Cardiac fibroblast (primary cell): Measurements from ENCODE around the gene SUPT5H.

Source experiments
- DNase-seq, 2 donors: peaks; one replicate each; pipeline versions ENCODE4 v3.0.0 to v3.0.0-alpha.2; 2010; ENCODE audit warnings: low read depth in 2 of 2
- H3K4me3 ChIP-seq, 2 donors: replicated peaks in 1 of 2; 1 replicate in 1 of 2; 2 replicates in 1 of 2; pipeline ENCODE4 v1.5.1; 2011; ENCODE audit warnings: low read depth in 2 of 2, low read length in 2 of 2, mild to moderate bottlenecking in 2 of 2, moderate library complexity in 1 of 2
- TF ChIP-seq, protein P1 (sequence below): IDR thresholded peaks from one replicate; pipeline ENCODE4 v1.5.1; 2011; ENCODE audit warnings: low read depth, mild to moderate bottlenecking, low read length, inconsistent platforms

The SUPT5H gene

DNA sequence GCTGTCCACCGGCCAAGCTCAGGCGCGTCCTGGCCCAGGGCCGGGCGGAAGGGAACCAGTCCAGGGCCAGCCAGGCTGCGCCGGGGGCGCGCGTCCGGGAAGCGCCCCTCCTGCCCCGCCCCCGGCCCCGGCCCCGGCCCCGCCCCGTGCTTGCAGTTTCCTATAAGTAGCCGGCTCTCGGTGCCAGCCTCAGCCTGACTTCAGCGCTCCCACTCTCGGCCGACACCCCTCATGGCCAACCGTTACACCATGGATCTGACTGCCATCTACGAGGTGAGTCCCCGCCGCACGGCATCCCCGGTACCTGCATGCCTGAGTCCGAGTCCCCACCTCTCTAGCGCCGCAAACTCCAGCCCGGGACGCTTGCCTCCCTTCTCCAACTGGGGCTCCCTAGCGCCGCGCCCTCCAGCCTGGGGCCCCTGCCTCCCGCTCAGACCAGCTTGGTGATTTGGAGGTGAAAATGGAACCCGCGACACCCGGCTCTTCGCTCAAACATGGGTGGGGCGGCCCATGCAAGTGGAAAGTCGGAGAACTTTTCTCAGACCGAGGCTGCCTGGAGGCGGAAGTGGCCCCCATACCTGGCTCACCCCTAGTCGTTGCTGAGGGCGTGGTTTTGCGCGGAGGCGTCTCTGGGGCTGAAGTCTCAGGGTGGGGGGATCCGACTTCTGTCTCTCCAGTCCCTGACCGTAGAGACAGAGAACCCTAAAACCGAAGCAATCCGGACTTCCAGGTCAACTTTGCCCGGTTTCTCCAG lies 38.5 kb upstream of the SUPT5H start, which contains the start of gene ZFP36:
TSS of gene ZFP36 (plus strand) at position 192 of the 754 bp plus-strand sequence. CDS start at position 250, 58 bp downstream.
- peak within 1 kb of the TSS; percentile 92 to 96 for H3K4me3 ChIP-seq
- TF ChIP-seq, protein P1, sequence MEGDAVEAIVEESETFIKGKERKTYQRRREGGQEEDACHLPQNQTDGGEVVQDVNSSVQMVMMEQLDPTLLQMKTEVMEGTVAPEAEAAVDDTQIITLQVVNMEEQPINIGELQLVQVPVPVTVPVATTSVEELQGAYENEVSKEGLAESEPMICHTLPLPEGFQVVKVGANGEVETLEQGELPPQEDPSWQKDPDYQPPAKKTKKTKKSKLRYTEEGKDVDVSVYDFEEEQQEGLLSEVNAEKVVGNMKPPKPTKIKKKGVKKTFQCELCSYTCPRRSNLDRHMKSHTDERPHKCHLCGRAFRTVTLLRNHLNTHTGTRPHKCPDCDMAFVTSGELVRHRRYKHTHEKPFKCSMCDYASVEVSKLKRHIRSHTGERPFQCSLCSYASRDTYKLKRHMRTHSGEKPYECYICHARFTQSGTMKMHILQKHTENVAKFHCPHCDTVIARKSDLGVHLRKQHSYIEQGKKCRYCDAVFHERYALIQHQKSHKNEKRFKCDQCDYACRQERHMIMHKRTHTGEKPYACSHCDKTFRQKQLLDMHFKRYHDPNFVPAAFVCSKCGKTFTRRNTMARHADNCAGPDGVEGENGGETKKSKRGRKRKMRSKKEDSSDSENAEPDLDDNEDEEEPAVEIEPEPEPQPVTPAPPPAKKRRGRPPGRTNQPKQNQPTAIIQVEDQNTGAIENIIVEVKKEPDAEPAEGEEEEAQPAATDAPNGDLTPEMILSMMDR: no peak
- DNase-seq: peak; percentile 86 to 95

DNA sequence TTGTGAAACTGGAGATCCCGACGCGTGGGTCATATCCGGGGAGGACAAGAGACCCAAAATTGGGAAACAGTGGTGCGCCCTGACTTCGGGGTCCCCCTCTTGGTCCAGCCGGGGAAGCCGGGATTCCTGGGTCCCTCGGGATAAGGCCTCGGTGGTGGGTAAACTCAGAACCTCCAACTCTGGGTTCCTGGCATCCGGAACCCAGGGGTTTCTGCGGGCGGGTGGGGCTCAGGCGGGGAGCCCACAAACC lies 38.0 kb upstream of the SUPT5H start:
- DNase-seq: no peak
- peak overlapping the region; percentile 92 to 96 for H3K4me3 ChIP-seq
- TF ChIP-seq, protein P1: no peak

DNA sequence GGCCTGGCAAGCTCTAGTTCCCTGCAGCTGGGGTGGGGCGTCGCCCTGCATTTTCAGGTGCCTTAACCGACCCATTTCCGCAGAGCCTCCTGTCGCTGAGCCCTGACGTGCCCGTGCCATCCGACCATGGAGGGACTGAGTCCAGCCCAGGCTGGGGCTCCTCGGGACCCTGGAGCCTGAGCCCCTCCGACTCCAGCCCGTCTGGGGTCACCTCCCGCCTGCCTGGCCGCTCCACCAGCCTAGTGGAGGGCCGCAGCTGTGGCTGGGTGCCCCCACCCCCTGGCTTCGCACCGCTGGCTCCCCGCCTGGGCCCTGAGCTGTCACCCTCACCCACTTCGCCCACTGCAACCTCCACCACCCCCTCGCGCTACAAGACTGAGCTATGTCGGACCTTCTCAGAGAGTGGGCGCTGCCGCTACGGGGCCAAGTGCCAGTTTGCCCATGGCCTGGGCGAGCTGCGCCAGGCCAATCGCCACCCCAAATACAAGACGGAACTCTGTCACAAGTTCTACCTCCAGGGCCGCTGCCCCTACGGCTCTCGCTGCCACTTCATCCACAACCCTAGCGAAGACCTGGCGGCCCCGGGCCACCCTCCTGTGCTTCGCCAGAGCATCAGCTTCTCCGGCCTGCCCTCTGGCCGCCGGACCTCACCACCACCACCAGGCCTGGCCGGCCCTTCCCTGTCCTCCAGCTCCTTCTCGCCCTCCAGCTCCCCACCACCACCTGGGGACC lies 37.6 kb upstream of the SUPT5H start:
- TF ChIP-seq, protein P1: no peak
- H3K4me3 ChIP-seq: peak overlapping the region; percentile 92 to 96
- DNase-seq: peak; percentile 33 to 63

DNA sequence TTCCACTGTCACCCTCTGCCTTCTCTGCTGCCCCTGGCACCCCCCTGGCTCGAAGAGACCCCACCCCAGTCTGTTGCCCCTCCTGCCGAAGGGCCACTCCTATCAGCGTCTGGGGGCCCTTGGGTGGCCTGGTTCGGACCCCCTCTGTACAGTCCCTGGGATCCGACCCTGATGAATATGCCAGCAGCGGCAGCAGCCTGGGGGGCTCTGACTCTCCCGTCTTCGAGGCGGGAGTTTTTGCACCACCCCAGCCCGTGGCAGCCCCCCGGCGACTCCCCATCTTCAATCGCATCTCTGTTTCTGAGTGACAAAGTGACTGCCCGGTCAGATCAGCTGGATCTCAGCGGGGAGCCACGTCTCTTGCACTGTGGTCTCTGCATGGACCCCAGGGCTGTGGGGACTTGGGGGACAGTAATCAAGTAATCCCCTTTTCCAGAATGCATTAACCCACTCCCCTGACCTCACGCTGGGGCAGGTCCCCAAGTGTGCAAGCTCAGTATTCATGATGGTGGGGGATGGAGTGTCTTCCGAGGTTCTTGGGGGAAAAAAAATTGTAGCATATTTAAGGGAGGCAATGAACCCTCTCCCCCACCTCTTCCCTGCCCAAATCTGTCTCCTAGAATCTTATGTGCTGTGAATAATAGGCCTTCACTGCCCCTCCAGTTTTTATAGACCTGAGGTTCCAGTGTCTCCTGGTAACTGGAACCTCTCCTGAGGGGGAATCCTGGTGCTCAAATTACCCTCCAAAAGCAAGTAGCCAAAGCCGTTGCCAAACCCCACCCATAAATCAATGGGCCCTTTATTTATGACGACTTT lies 36.8 kb upstream of the SUPT5H start:
- DNase-seq: peak; percentile 60 to 78
- TF ChIP-seq, protein P1: no peak
- peak overlapping the region; percentile 92 to 96 for H3K4me3 ChIP-seq

DNA sequence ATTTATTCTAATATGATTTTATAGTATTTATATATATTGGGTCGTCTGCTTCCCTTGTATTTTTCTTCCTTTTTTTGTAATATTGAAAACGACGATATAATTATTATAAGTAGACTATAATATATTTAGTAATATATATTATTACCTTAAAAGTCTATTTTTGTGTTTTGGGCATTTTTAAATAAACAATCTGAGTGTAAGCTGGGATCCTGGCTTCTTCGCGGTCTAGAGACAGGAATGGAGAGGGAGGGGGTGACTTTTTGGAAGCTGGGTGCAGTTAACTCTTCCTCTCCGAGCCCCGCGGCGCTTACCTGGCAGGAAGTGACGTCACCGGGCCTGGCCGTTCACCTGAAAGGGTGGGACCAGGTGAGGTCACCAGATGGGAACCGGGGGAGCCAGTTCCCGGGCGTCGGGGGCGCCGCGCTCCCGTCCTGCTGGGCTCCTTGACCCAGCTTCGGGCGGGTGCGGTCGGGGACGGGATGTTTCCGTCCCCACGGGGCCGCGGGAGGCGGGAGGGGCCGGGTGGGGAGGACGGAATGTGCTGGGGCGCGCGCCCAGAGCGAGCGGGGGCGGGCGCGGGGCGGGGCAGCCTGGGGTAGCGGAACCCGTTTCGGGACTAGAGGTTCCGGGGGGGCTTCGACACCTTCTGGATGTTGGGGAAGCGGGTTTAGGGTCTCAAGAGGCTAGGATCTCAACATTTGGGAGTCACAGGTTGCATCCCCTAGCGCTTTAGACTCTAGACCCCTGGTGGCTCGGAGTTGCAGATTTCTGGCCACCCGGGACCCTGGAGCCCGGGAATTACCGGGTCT lies 36.0 kb upstream of the SUPT5H start:
- peak; percentile 76 to 93 for DNase-seq
- peak overlapping the region; percentile 92 to 96 for H3K4me3 ChIP-seq
- TF ChIP-seq, protein P1: no peak
